Measurements from ENCODE around the gene CHST11.
"Not testable (repeated sequence)": the region's sequence is repeated elsewhere in the genome, so short reads cannot be mapped to it uniquely, and the experiment has no call there.

The CHST11 gene

GRCh38 chr12:104507672-104508071, 50.9 kb downstream of the CHST11 start:
- DNase-seq = peak; percentile 68

GRCh38 chr12:104508752-104509446, 52.2 kb downstream of the CHST11 start:
- DNase-seq = no peak

- DNase-seq = no peak
Observed at GRCh38 chr12:104510145-104510872, 53.6 kb downstream of the CHST11 start.

GRCh38 chr12:104510873-104511440, 54.2 kb downstream of the CHST11 start:
- no peak for DNase-seq

- no peak for DNase-seq
Observed at GRCh38 chr12:104513681-104514080, 56.9 kb downstream of the CHST11 start.

- no peak for DNase-seq
Observed at GRCh38 chr12:104514092-104514810, 57.5 kb downstream of the CHST11 start.

- DNase-seq = no peak
Observed at GRCh38 chr12:104515899-104516298, 59.2 kb downstream of the CHST11 start.

GRCh38 chr12:104516821-104517220, 60.1 kb downstream of the CHST11 start:
- DNase-seq = no peak

- DNase-seq = no peak
Observed at GRCh38 chr12:104517880-104518279, 61.1 kb downstream of the CHST11 start.

- DNase-seq = no peak
Observed at GRCh38 chr12:104519190-104520019, 62.7 kb downstream of the CHST11 start.

- DNase-seq = peak; percentile 46
Observed at GRCh38 chr12:104520242-104520900, 63.6 kb downstream of the CHST11 start.

GRCh38 chr12:104521731-104522130, 65.0 kb downstream of the CHST11 start:
- DNase-seq = no peak

- no peak for DNase-seq
Observed at GRCh38 chr12:104522985-104523722, 66.4 kb downstream of the CHST11 start.

- peak; percentile 93 for DNase-seq
Observed at GRCh38 chr12:104524034-104524832, 67.5 kb downstream of the CHST11 start.

- DNase-seq = no peak
Observed at GRCh38 chr12:104526320-104526719, 69.6 kb downstream of the CHST11 start.

- no peak for DNase-seq
Observed at GRCh38 chr12:104526751-104527150, 70.0 kb downstream of the CHST11 start.

GRCh38 chr12:104527653-104528052, 70.9 kb downstream of the CHST11 start:
- not testable (repeated sequence) for DNase-seq

GRCh38 chr12:104529130-104529874, 72.6 kb downstream of the CHST11 start:
- DNase-seq = no peak

- no peak for DNase-seq
Observed at GRCh38 chr12:104532636-104533035, 75.9 kb downstream of the CHST11 start.

GRCh38 chr12:104533134-104533533, 76.4 kb downstream of the CHST11 start:
- DNase-seq = no peak
